Measurements from ENCODE around the gene EPHA4.

DNA sequence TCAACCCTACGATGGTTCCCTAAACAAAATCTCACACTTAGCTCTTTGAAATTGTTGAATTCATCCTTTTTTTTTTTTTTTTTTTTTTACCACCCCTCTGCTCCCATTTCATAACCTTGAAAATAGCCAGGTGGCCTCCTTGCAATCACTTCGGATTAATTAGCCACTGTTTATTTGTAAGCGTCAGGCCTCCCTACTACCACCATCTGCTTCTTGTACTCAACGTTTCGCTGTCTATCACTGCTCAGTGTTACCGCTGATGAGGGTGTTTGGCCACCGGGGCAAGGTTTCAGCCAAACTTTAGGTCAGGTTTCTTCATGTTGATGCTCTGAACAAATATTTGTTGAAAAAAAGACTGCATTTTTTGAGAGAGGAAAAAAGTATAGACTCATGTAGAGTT is 183.2 kb downstream of the EPHA4 start:
- TF ChIP-seq, protein P1, sequence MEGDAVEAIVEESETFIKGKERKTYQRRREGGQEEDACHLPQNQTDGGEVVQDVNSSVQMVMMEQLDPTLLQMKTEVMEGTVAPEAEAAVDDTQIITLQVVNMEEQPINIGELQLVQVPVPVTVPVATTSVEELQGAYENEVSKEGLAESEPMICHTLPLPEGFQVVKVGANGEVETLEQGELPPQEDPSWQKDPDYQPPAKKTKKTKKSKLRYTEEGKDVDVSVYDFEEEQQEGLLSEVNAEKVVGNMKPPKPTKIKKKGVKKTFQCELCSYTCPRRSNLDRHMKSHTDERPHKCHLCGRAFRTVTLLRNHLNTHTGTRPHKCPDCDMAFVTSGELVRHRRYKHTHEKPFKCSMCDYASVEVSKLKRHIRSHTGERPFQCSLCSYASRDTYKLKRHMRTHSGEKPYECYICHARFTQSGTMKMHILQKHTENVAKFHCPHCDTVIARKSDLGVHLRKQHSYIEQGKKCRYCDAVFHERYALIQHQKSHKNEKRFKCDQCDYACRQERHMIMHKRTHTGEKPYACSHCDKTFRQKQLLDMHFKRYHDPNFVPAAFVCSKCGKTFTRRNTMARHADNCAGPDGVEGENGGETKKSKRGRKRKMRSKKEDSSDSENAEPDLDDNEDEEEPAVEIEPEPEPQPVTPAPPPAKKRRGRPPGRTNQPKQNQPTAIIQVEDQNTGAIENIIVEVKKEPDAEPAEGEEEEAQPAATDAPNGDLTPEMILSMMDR (IDR thresholded peaks at IDR 0.05): no peak
- no peak for TF ChIP-seq EZH2 (IDR thresholded peaks at IDR 0.05; ENCODE audit: borderline replicate concordance, insufficient read depth, low read depth, low read length, poor library complexity, severe bottlenecking)
